ENCODE data around the gene SGMS1.
"Not testable (repeated sequence)": the region's sequence is repeated elsewhere in the genome, so short reads cannot be mapped to it uniquely, and the experiment has no call there.

The SGMS1 gene

GRCh38 chr10:50575477-50576244, 48.1 kb downstream of the SGMS1 start:
- DNase-seq: no peak
- H3K9me3 ChIP-seq: no peaks in the 10 kb centered on the region
- no peaks in the 10 kb centered on the region for H3K27me3 ChIP-seq
- H3K36me3 ChIP-seq: no peaks in the 10 kb centered on the region
- intact Hi-C loops (cut with DNase I; ENCODE audit: low total_unique reads): no loop called here
- peaks cover 0 to 40% (median 27%) of the 10 kb centered on the region in 4 donors for H3K4me1 ChIP-seq
- H3K27ac ChIP-seq: no peak overlapping the region
- H3K4me3 ChIP-seq: no peak overlapping the region
- no peak for TF ChIP-seq CTCF (IDR thresholded peaks at IDR 0.05)

- Histone ChIP-seq H3K4me1 (peaks cover 0 to 40% (median 26%) of the 10 kb centered on the region in 4 donors), H3K27me3 (no peaks in the 10 kb centered on the region), H3K27ac (no peak overlapping the region), H3K9me3 (no peaks in the 10 kb centered on the region), H3K36me3 (no peaks in the 10 kb centered on the region), H3K4me3 (no peak overlapping the region)
- DNase-seq: no peak
- no peak for TF ChIP-seq CTCF (IDR thresholded peaks at IDR 0.05)
- intact Hi-C loops (cut with DNase I; ENCODE audit: low total_unique reads): no loop called here
Observed at GRCh38 chr10:50574931-50575330, 48.8 kb downstream of the SGMS1 start.

- no peaks in the 10 kb centered on the region for H3K27me3 ChIP-seq
- TF ChIP-seq CTCF (IDR thresholded peaks at IDR 0.05): no peak
- no peaks in the 10 kb centered on the region for H3K9me3 ChIP-seq
- intact Hi-C loops (cut with DNase I; ENCODE audit: low total_unique reads): no loop called here
- no peak for DNase-seq
- H3K4me1 ChIP-seq: peaks cover 0 to 40% (median 26%) of the 10 kb centered on the region in 4 donors
- no peak overlapping the region for H3K4me3 ChIP-seq
- no peaks in the 10 kb centered on the region for H3K36me3 ChIP-seq
- no peak overlapping the region for H3K27ac ChIP-seq
Observed at GRCh38 chr10:50574305-50574704, 49.5 kb downstream of the SGMS1 start.

- DNase-seq: no peak
- intact Hi-C loops (cut with DNase I; ENCODE audit: low total_unique reads): no loop called here
- Histone ChIP-seq H3K27ac (no peak overlapping the region), H3K36me3 (no peaks in the 10 kb centered on the region), H3K4me3 (no peak overlapping the region), H3K9me3 (no peaks in the 10 kb centered on the region), H3K27me3 (no peaks in the 10 kb centered on the region), H3K4me1 (peaks cover 0 to 28% (median 14%) of the 10 kb centered on the region in 4 donors)
- TF ChIP-seq CTCF (IDR thresholded peaks at IDR 0.05): no peak
Observed at GRCh38 chr10:50572017-50572491, 51.7 kb downstream of the SGMS1 start.

- H3K27me3 ChIP-seq, H3K27ac ChIP-seq, DNase-seq, H3K36me3 ChIP-seq, H3K9me3 ChIP-seq, H3K4me3 ChIP-seq: not testable (repeated sequence)
- intact Hi-C loops (cut with DNase I; ENCODE audit: low total_unique reads): loop anchor here (5.0 kb wide), 1 partner anchor 44 kb away; no protein-coding TSS in a partner anchor
- peaks cover 0 to 12% (median 2%) of the 10 kb centered on the region in 4 donors for H3K4me1 ChIP-seq
Observed at GRCh38 chr10:50568750-50569149, 55.0 kb downstream of the SGMS1 start.

- no peak for DNase-seq
- H3K9me3 ChIP-seq: no peaks in the 10 kb centered on the region
- H3K4me3 ChIP-seq: no peak overlapping the region
- intact Hi-C loops (cut with DNase I; ENCODE audit: low total_unique reads): loop anchor here (5.0 kb wide), 1 partner anchor 45 kb away; no protein-coding TSS in a partner anchor
- H3K27me3 ChIP-seq: no peaks in the 10 kb centered on the region
- peaks cover 0 to 7% (median 1%) of the 10 kb centered on the region in 4 donors for H3K4me1 ChIP-seq
- no peak overlapping the region for H3K27ac ChIP-seq
- H3K36me3 ChIP-seq: no peaks in the 10 kb centered on the region
- TF ChIP-seq CTCF (IDR thresholded peaks at IDR 0.05): no peak
Observed at GRCh38 chr10:50567384-50567783, 56.4 kb downstream of the SGMS1 start.
